ENCODE measurements around the gene TSPOAP1. TPM values are rescaled to one million over a fixed set of nuclear protein-coding genes. Genes with fewer than 3 reads are reported as not detected.

TSPOAP1 gene
- total RNA-seq, 1 donor: 0.86 TPM

DNA sequence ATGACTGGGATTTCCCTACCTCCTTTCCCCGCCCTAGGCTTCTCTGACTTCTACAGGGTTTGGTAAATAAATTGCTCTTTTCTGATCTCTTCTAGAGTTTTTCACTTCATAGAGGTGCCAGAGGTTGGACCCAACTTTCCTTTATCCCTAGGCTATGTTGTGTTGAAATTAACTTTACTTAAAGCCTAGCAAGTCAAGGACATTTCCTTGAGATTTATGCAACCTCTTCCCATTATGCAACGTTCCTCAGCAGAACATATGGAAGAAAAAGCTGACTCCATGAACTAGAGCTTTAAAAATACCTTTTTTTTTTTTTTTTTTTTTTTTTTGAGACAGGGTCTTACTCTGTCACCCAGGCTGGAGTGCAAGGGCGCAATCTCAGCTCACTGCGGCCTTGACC lies 63.3 kb downstream of the TSPOAP1 start:
- TF ChIP-seq, protein P1, sequence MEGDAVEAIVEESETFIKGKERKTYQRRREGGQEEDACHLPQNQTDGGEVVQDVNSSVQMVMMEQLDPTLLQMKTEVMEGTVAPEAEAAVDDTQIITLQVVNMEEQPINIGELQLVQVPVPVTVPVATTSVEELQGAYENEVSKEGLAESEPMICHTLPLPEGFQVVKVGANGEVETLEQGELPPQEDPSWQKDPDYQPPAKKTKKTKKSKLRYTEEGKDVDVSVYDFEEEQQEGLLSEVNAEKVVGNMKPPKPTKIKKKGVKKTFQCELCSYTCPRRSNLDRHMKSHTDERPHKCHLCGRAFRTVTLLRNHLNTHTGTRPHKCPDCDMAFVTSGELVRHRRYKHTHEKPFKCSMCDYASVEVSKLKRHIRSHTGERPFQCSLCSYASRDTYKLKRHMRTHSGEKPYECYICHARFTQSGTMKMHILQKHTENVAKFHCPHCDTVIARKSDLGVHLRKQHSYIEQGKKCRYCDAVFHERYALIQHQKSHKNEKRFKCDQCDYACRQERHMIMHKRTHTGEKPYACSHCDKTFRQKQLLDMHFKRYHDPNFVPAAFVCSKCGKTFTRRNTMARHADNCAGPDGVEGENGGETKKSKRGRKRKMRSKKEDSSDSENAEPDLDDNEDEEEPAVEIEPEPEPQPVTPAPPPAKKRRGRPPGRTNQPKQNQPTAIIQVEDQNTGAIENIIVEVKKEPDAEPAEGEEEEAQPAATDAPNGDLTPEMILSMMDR (IDR thresholded peaks at IDR 0.05; ENCODE audit: insufficient read depth, low read depth, low read length): no peak
- DNase-seq (ENCODE audit: low read depth): no peak
- no peak overlapping the region for H3K4me3 ChIP-seq (ENCODE audit: low read depth, low read length)

DNA sequence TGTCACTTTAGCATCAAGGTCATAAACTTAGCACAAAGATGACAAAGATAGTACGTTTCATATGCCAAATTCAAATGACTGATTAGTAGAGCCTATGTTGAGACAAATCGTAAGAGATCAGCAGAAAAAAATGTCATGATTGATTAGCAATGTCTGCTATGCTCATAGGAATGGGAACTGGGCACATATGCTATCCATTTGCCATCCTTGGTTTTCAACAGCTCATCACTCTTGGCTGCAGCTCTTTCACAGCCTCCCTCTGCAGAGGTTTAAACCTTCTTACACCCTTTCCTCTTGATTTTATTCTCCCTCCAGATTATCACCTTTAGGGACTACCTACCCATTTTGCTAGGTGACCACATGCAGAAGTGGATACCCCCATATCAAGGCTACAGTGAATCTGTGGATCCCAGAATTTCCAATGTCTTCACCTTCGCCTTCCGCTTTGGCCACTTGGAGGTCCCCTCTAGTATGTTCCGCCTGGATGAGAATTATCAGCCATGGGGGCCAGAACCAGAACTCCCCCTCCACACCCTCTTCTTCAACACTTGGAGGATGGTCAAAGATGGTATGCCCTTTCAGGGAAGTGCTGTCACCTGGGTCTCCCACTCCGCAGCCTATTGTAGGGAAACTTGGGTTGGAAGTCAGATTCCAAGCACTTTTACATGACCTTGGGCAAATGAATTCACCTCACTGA lies 64.0 kb downstream of the TSPOAP1 start:
- no peak for DNase-seq (ENCODE audit: low read depth)
- no peak overlapping the region for H3K4me3 ChIP-seq (ENCODE audit: low read depth, low read length)
- TF ChIP-seq, protein P1 (IDR thresholded peaks at IDR 0.05; ENCODE audit: insufficient read depth, low read depth, low read length): no peak

DNA sequence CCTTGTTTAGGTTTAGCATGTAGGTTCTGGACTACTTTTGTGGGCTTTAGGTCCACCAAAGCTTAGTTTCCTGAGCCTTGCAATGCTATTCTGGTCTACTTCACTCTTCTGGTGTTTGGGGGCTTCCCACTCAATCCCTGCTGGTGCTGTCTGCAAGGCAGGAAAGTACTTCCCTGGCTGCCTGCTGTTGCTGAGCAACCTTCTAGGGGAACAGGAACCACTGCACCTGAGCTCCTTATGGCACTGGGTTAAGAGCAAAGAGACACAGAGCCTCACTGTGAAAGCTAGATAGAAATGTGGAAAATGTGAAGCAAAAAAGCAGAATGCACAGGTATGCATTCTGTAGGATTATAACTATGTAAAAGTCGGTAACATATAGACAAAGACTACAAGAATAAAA lies 64.8 kb downstream of the TSPOAP1 start:
- H3K4me3 ChIP-seq (ENCODE audit: low read depth, low read length): no peak overlapping the region
- TF ChIP-seq, protein P1 (IDR thresholded peaks at IDR 0.05; ENCODE audit: insufficient read depth, low read depth, low read length): no peak
- DNase-seq (ENCODE audit: low read depth): no peak

DNA sequence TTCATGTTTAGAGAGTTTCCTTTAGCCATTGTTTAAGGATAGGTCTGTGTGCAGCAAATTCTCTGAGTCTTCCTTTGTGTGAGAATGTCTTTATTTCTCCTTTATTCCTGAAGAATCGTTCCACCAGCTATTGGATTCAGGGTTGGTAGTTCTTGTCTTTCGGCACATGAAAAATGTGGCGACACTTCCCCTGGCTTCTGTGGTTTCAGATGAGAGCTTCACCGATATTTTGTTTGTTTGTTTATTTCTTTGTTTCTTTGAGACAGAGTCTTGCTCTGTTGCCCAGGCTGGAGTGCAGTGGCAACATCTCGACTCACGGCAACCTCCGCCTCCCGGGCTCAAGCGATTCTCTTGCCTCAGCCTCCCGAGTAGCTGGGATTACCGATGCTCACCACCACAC lies 66.4 kb downstream of the TSPOAP1 start:
- TF ChIP-seq, protein P1 (IDR thresholded peaks at IDR 0.05; ENCODE audit: insufficient read depth, low read depth, low read length): no peak
- no peak overlapping the region for H3K4me3 ChIP-seq (ENCODE audit: low read depth, low read length)
- no peak for DNase-seq (ENCODE audit: low read depth)

DNA sequence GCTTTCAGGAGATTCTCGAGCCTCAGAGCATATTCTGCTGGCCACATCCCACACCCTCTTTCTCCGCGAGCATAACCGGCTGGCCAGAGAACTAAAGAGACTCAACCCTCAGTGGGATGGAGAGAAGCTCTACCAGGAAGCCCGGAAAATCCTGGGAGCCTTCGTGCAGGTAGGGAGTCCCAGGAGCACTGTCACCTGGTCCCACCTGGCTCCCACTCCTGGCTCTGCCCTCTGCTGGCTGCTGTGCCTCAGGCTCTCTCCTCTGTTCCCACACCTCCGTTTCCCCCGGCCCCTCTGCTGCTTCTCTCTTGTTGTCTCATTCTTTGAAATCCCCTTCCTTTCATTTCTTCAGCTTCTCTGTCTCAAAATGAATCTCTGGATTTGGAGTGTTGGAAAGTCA lies 73.8 kb downstream of the TSPOAP1 start:
- no peak overlapping the region for H3K4me3 ChIP-seq (ENCODE audit: low read depth, low read length)
- TF ChIP-seq, protein P1 (IDR thresholded peaks at IDR 0.05; ENCODE audit: insufficient read depth, low read depth, low read length): no peak
- no peak for DNase-seq (ENCODE audit: low read depth)

DNA sequence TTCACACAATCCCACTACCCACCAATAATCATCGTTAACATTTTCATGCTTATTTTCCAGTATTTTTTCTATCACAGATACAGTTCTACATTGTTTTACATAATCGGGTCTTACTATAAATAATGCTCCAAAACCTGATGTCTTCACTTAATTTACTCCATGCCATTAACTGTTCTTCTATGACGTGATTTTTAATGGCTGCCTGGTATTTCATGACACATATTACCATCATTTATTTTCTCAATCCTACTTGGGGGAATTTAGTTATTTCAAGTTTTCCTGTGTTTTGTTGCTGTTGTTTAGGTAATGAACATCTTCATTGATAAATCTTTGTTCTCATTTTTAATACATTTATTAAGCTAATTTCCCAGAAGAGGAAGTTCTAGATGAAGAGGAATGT lies 75.5 kb downstream of the TSPOAP1 start:
- DNase-seq (ENCODE audit: low read depth): no peak
- H3K4me3 ChIP-seq (ENCODE audit: low read depth, low read length): no peak overlapping the region
- TF ChIP-seq, protein P1 (IDR thresholded peaks at IDR 0.05; ENCODE audit: insufficient read depth, low read depth, low read length): no peak

DNA sequence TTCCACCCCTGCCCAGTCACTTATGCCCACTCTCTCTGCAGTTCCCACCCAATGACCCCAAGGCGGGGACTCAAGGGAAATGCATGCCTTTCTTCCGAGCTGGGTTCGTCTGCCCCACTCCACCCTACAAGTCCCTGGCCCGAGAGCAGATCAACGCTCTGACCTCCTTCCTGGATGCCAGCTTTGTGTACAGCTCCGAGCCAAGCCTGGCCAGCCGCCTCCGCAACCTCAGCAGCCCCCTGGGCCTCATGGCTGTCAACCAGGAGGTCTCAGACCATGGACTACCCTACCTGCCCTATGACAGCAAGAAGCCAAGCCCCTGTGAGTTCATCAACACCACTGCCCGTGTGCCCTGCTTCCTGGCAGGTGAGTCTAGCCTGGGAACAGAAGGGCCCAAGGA lies 76.5 kb downstream of the TSPOAP1 start:
- TF ChIP-seq, protein P1 (IDR thresholded peaks at IDR 0.05; ENCODE audit: insufficient read depth, low read depth, low read length): no peak
- no peak overlapping the region for H3K4me3 ChIP-seq (ENCODE audit: low read depth, low read length)
- DNase-seq (ENCODE audit: low read depth): no peak
